C4-2B (cell line): ENCODE measurements around the gene CHST12.
"Not testable (repeated sequence)": the region's sequence is repeated elsewhere in the genome, so short reads cannot be mapped to it uniquely, and the experiment has no call there.

Experiments used
- H3K27ac ChIP-seq: fragments of 450-650 bp; 2 replicates; pipeline ENCODE4 v1.5.1; 2017
- ZFX ChIP-seq: fragments of 450-650 bp; IDR thresholded peaks from 2 replicates; pipeline ENCODE4 v1.6.1; 2017
- TF ChIP-seq, protein P1 (sequence below): fragments of 450-650 bp; conservative IDR thresholded peaks from 2 replicates; pipeline ENCODE4 v1.5.1; 2017; ENCODE audit warnings: mild to moderate bottlenecking

The CHST12 gene

GRCh38 chr7:2373124-2373556, 30.3 kb upstream of the CHST12 start:
- H3K27ac ChIP-seq: no peak overlapping the region
- TF ChIP-seq, protein P1, sequence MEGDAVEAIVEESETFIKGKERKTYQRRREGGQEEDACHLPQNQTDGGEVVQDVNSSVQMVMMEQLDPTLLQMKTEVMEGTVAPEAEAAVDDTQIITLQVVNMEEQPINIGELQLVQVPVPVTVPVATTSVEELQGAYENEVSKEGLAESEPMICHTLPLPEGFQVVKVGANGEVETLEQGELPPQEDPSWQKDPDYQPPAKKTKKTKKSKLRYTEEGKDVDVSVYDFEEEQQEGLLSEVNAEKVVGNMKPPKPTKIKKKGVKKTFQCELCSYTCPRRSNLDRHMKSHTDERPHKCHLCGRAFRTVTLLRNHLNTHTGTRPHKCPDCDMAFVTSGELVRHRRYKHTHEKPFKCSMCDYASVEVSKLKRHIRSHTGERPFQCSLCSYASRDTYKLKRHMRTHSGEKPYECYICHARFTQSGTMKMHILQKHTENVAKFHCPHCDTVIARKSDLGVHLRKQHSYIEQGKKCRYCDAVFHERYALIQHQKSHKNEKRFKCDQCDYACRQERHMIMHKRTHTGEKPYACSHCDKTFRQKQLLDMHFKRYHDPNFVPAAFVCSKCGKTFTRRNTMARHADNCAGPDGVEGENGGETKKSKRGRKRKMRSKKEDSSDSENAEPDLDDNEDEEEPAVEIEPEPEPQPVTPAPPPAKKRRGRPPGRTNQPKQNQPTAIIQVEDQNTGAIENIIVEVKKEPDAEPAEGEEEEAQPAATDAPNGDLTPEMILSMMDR: no peak

DNA sequence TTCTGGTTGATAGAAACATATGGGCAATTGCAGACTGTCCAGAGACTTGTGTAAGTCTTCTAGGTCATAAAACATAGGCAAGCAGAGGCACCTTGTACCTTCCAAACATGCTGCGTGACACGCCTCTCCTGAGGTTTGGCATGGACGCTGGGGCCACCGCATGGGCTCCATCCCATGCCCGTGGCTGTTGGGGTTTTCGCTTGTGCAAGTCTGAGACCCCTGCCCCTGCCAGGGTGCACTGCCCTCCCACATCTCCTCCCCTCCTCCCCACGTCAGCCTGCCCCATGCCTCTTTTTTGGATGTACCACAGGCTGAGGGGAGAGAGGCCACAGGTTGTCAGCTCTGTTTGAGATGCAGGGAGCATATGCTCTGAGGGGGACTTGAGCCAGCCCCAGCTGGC, 29.8 kb upstream of the CHST12 start:
- TF ChIP-seq, protein P1: no peak
- no peak for TF ChIP-seq ZFX

DNA sequence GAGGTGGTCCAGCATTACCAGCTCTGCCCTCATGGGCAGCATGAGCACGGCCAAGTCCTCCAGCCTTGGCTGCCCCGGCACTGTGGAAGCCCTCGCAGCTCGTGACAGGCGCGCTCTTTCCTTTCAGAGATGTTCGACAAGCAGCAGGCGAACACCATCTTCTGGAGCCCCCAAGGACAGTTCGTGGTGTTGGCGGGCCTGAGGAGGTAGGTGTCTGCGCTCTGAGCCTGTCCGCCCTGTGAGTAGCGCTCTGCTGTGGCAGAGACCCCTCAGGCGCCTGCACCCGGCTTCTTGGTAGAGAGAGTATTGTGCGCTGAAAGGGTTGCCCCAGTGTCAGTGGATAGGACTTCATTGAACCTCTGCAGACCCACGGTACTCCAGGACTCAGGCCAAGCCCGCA, 29.0 kb upstream of the CHST12 start:
- TF ChIP-seq, protein P1: no peak
- TF ChIP-seq ZFX: no peak
- H3K27ac ChIP-seq: no peak overlapping the region

More for the DNA sequence above, 29.8 kb upstream of the CHST12 start:
- no peak overlapping the region for H3K27ac ChIP-seq

DNA sequence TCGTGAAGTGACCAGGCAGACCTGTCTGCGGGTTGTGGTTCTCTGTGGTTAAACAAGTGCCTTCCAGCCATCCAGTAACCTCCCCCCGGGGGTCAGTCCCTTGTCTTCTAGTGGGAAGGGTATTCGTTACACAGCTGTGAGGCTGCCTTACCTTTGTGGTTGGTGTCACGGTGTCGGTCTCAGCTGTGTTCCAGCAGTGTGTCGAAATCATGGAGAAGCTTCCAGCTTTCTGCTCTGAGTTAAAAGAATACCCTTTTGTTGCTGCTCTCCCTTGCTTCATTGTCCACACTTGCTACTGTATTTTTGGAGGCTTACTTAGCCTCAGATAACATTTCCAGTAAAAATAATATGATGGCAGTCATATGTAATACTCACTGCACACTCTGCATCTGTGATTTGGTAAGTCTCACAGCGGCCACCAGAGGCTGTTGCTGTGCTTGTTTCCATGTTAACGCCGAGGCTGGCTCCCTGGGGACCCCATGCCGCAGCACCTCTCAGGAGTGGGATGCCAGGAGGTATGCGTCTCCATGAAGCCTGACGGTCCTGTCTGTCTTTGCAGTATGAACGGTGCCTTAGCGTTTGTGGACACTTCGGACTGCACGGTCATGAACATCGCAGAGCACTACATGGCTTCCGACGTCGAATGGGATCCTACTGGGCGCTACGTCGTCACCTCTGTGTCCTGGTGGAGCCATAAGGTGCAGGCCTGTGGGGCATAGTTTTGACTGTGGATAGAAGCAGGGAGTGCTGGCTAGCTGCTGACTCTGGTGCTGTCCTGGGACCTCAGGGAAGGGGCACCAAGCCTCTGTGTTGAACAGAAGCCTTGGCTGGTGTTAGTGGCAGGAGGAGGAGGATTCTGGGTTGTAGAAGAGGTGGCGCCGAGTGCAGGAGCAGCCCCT, 28.3 kb upstream of the CHST12 start:
- H3K27ac ChIP-seq: no peak overlapping the region
- no peak for TF ChIP-seq ZFX
- TF ChIP-seq, protein P1: no peak

DNA sequence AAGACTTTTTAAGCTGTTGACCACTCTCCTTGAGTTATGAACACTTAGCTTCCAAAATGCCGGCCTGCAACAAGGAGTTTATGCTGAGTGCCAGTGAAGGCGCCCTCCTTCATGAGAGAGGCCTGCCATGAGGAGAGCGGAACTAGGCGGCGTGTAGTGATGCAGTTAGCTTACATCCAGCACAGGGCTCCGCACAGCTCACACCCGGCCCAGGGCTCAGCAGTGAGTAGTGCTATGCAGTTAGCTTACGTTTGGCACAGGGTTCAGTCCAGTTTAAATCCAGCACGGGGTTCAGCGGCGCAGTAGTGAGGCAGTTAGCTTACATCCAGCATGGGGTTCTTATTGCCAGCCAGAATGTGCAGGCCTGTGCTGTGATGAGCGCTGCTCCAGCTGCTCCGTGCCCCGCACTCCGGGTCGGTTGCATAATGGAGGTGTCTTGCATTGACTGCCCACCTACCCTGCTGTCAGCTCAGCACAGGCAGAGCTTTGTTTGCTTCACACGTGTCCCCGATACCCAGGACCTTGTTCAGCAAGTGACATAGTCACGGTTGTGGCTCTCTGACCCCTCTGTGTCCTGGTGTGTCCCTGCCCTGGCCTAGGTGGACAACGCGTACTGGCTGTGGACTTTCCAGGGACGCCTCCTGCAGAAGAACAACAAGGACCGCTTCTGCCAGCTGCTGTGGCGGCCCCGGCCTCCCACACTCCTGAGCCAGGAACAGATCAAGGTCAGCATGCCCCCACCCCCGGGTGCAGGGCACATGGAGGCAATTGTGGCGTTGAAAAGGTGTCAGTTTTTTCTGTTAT, 26.9 kb upstream of the CHST12 start:
- H3K27ac ChIP-seq: no peak overlapping the region
- TF ChIP-seq, protein P1: no peak
- no peak for TF ChIP-seq ZFX

DNA sequence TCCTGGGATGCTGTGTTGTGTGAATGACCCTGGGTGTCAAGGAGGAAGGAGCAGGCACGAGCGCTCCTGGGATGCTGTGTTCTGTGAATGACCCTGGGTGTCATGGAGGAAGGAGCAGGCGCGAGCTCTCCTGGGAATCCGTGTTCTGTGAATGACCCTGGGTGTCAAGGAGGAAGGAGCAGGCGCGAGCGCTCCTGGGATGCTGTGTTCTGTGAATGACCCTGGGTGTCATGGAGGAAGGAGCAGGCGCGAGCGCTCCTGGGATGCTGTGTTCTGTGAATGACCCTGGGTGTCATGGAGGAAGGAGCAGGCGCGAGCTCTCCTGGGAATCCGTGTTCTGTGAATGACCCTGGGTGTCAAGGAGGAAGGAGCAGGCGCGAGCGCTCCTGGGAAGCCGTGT, 25.9 kb upstream of the CHST12 start:
- not testable (repeated sequence) for H3K27ac ChIP-seq

GRCh38 chr7:2378125-2378524, 25.3 kb upstream of the CHST12 start:
- not testable (repeated sequence) for H3K27ac ChIP-seq

DNA sequence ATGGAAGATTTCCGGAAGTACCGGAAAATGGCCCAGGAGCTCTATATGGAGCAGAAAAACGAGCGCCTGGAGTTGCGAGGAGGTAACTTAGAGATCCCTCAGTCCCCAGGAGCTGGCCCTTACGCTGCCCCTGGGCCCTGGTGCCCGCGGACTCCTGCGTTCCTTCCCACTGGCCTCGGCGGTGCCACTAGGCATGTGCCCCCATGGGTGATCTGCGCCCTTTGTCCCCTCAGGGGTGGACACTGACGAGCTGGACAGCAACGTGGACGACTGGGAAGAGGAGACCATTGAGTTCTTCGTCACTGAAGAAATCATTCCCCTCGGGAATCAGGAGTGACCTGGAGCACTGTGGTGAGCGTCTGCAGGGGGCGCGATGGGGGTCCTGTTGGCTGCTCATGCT, 24.2 kb upstream of the CHST12 start:
- H3K27ac ChIP-seq: no peak overlapping the region
- TF ChIP-seq ZFX: no peak
- TF ChIP-seq, protein P1: no peak
